MM.1S (cell line): ENCODE data around the gene CD300H.

Experiments
- DNase-seq: peaks from one replicate; pipeline ENCODE4 v3.0.0-alpha.2; 2015
- H2AFZ ChIP-seq: fragments of 300-600 bp; sonication (generic); 2 replicates; pipeline ENCODE4 v1.6.0; 2016; ENCODE audit warnings: antibody characterized with exemption, low read length
- H3F3A ChIP-seq: fragments of 300-600 bp; sonication (generic); 2 replicates; pipeline ENCODE4 v1.6.1; 2016; ENCODE audit warnings: mild to moderate bottlenecking, antibody characterized with exemption, low read length, moderate library complexity, mixed read lengths; ENCODE audit not compliant: insufficient read depth
- H3K27ac ChIP-seq: fragments of 300-600 bp; sonication (generic); 2 replicates; pipeline ENCODE4 v1.5.1; 2016; ENCODE audit warnings: mild to moderate bottlenecking, low read length
- H3K27me3 ChIP-seq: fragments of 300-600 bp; sonication (generic); replicated peaks from 2 replicates; pipeline ENCODE4 v1.6.0; 2016; ENCODE audit warnings: low read length; ENCODE audit not compliant: insufficient read depth
- H3K36me3 ChIP-seq: fragments of 300-600 bp; sonication (generic); replicated peaks from 2 replicates; pipeline ENCODE4 v1.6.1; 2016; ENCODE audit warnings: mild to moderate bottlenecking, low read length, mixed read lengths; ENCODE audit not compliant: insufficient read depth
- H3K4me1 ChIP-seq: fragments of 300-600 bp; sonication (generic); 2 replicates; pipeline ENCODE4 v1.6.1; 2016; ENCODE audit warnings: low read length, mixed read lengths
- H3K4me2 ChIP-seq: fragments of 300-600 bp; sonication (generic); 2 replicates; pipeline ENCODE4 v1.6.0; 2016; ENCODE audit warnings: low read depth, low read length
- H3K4me3 ChIP-seq: fragments of 300-600 bp; sonication (generic); 2 replicates; pipeline ENCODE4 v1.5.1; 2016; ENCODE audit warnings: low read length, mixed read lengths
- H3K79me2 ChIP-seq: fragments of 300-600 bp; sonication (generic); 2 replicates; pipeline ENCODE4 v1.6.1; 2016; ENCODE audit warnings: mixed run types, low read length, mixed read lengths
- H3K9ac ChIP-seq: fragments of 300-600 bp; sonication (generic); 2 replicates; pipeline ENCODE4 v1.6.1; 2016; ENCODE audit warnings: low read length, mixed read lengths
- H3K9me2 ChIP-seq: fragments of 300-600 bp; sonication (generic); replicated peaks from 2 replicates; pipeline ENCODE4 v1.6.1; 2016; ENCODE audit warnings: mild to moderate bottlenecking, low read length, mixed read lengths; ENCODE audit not compliant: insufficient read depth
- H3K9me3 ChIP-seq: fragments of 300-600 bp; sonication (generic); replicated peaks from 2 replicates; pipeline ENCODE4 v1.6.1; 2016; ENCODE audit warnings: mild to moderate bottlenecking, low read length, mixed read lengths; ENCODE audit not compliant: insufficient read depth
- H4K20me1 ChIP-seq: fragments of 300-600 bp; sonication (generic); 2 replicates; pipeline ENCODE4 v1.6.1; 2016; ENCODE audit warnings: mild to moderate bottlenecking, low read length, moderate library complexity, mixed read lengths; ENCODE audit not compliant: insufficient read depth
- CTCF ChIP-seq: fragments of 300-600 bp; sonication (generic); IDR thresholded peaks from 2 replicates; pipeline ENCODE4 v1.5.1; 2016; ENCODE audit warnings: antibody characterized with exemption, low read length, mixed read lengths
- EZH2 ChIP-seq: fragments of 300-600 bp; sonication (generic); optimal IDR thresholded peaks from 2 replicates; pipeline ENCODE3; 2017; ENCODE audit warnings: low read depth, mild to moderate bottlenecking, antibody characterized with exemption, low read length, mixed read lengths
- EZH2phosphoT487 ChIP-seq: fragments of 300-600 bp; sonication (generic); IDR thresholded peaks from 2 replicates; pipeline ENCODE4 v1.6.1; 2018; ENCODE audit warnings: antibody characterized with exemption, low read length

CD300H gene

GRCh38 chr17:74569020-74570003 lies 2.0 kb upstream of the CD300H start:
- no peaks in the 10 kb centered on the region for H3K79me2 ChIP-seq
- peaks cover 82% of the 10 kb centered on the region for H3K27me3 ChIP-seq
- H3K9ac ChIP-seq = no peak overlapping the region
- no peaks in the 10 kb centered on the region for H3F3A ChIP-seq
- no peak overlapping the region for H3K27ac ChIP-seq
- H3K36me3 ChIP-seq = no peaks in the 10 kb centered on the region
- no peak overlapping the region for H2AFZ ChIP-seq
- no peaks in the 10 kb centered on the region for H3K4me1 ChIP-seq
- no peak overlapping the region for H3K4me2 ChIP-seq
- no peak for TF ChIP-seq CTCF
- TF ChIP-seq EZH2phosphoT487 = no peak
- TF ChIP-seq EZH2 = no peak
- H4K20me1 ChIP-seq = no peaks in the 10 kb centered on the region
- no peaks in the 10 kb centered on the region for H3K9me2 ChIP-seq
- H3K4me3 ChIP-seq = no peak overlapping the region
- peak; percentile 26 for DNase-seq
- no peaks in the 10 kb centered on the region for H3K9me3 ChIP-seq

- no peaks in the 10 kb centered on the region for H3F3A ChIP-seq
- no peaks in the 10 kb centered on the region for H4K20me1 ChIP-seq
- peaks cover 85% of the 10 kb centered on the region for H3K27me3 ChIP-seq
- TF ChIP-seq CTCF (no peak), EZH2 (no peak), EZH2phosphoT487 (no peak)
- no peak for DNase-seq
- H3K79me2 ChIP-seq = no peaks in the 10 kb centered on the region
- no peaks in the 10 kb centered on the region for H3K9me2 ChIP-seq
- no peak overlapping the region for H2AFZ ChIP-seq
- H3K9ac ChIP-seq = no peak overlapping the region
- no peak overlapping the region for H3K4me2 ChIP-seq
- H3K4me1 ChIP-seq = no peaks in the 10 kb centered on the region
- H3K27ac ChIP-seq = no peak overlapping the region
- no peak overlapping the region for H3K4me3 ChIP-seq
- H3K36me3 ChIP-seq = no peaks in the 10 kb centered on the region
- H3K9me3 ChIP-seq = no peaks in the 10 kb centered on the region
These were observed 981 bp upstream of the CD300H start for GRCh38 chr17:74568106-74568873.

GRCh38 chr17:74566132-74566753 lies 1.1 kb downstream of the CD300H start:
- no peaks in the 10 kb centered on the region for H3K9me2 ChIP-seq
- no peaks in the 10 kb centered on the region for H3K4me1 ChIP-seq
- no peak overlapping the region for H3K27ac ChIP-seq
- no peaks in the 10 kb centered on the region for H3K79me2 ChIP-seq
- H3K4me3 ChIP-seq = no peak overlapping the region
- no peak overlapping the region for H3K4me2 ChIP-seq
- DNase-seq = peak; percentile 26
- H3K9me3 ChIP-seq = no peaks in the 10 kb centered on the region
- H3K27me3 ChIP-seq = peaks cover 85% of the 10 kb centered on the region
- H4K20me1 ChIP-seq = no peaks in the 10 kb centered on the region
- H3K36me3 ChIP-seq = no peaks in the 10 kb centered on the region
- no peak overlapping the region for H2AFZ ChIP-seq
- no peak overlapping the region for H3K9ac ChIP-seq
- H3F3A ChIP-seq = no peaks in the 10 kb centered on the region
- TF ChIP-seq EZH2 (no peak), CTCF (peak; percentile 68), EZH2phosphoT487 (no peak)
